Sigmoid colon (tissue), 4 donors: ENCODE data around the gene NACC1.

Experiments used
- EP300 ChIP-seq, 4 donors: sonication (generic); formaldehyde crosslinking; IDR thresholded peaks; one replicate each; pipeline ENCODE4 v1.6.1; 2017; ENCODE audit warnings: antibody characterized with exemption in 4 of 4
- POLR2A ChIP-seq, 2 donors: fragments of 450-650 bp; IDR thresholded peaks; one replicate each; pipeline ENCODE4 v1.6.1; 2016; ENCODE audit warnings: antibody characterized with exemption in 2 of 2, mild to moderate bottlenecking in 2 of 2, moderate library complexity in 2 of 2
- POLR2AphosphoS5 ChIP-seq, 4 donors: sonication (generic); formaldehyde crosslinking; IDR thresholded peaks; one replicate each; pipeline ENCODE4 v1.6.1; 2017; ENCODE audit warnings: antibody characterized with exemption in 4 of 4
- TF ChIP-seq, protein P1 (sequence below), 4 experiments: fragments of 450-650 bp in 3 of 4; fragments of 200-600 bp in 1 of 4; IDR thresholded peaks; one replicate each; pipeline ENCODE4 v1.5.1; 2016 to 2019; ENCODE audit warnings: antibody characterized with exemption in 4 of 4, mild to moderate bottlenecking in 3 of 4, moderate library complexity in 2 of 4

DNA sequence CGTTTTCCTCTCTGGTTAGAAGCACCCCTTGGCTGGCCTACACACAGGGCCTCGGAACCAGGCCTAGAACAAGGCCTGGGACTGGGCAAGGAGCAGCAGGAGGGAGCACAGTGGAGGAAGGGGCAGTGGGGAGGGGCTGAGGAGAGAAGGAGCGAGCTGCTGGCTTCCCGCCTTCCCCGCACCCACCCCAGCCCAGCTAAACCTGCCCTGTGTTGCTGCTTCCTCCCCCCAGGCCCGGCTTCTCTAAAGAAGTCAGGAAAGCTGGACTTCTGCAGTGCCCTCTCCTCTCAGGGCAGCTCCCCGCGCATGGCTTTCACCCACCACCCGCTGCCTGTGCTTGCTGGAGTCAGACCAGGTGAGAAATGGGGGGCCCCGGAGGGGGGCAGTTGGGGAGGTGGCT lies 39.7 kb upstream of the NACC1 start:
- TF ChIP-seq POLR2A (IDR thresholded peaks at IDR 0.05): no peak
- TF ChIP-seq, protein P1, sequence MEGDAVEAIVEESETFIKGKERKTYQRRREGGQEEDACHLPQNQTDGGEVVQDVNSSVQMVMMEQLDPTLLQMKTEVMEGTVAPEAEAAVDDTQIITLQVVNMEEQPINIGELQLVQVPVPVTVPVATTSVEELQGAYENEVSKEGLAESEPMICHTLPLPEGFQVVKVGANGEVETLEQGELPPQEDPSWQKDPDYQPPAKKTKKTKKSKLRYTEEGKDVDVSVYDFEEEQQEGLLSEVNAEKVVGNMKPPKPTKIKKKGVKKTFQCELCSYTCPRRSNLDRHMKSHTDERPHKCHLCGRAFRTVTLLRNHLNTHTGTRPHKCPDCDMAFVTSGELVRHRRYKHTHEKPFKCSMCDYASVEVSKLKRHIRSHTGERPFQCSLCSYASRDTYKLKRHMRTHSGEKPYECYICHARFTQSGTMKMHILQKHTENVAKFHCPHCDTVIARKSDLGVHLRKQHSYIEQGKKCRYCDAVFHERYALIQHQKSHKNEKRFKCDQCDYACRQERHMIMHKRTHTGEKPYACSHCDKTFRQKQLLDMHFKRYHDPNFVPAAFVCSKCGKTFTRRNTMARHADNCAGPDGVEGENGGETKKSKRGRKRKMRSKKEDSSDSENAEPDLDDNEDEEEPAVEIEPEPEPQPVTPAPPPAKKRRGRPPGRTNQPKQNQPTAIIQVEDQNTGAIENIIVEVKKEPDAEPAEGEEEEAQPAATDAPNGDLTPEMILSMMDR (IDR thresholded peaks at IDR 0.05): no peak
- TF ChIP-seq POLR2AphosphoS5 (IDR thresholded peaks at IDR 0.05): no peak
- TF ChIP-seq EP300 (IDR thresholded peaks at IDR 0.05): no peak
